DOHH2 (cell line): ENCODE data around the gene HMGN1.

ENCODE experiments used
- CTCF ChIP-seq: fragments of 200-600 bp; sonication (generic); IDR thresholded peaks from one replicate; pipeline ENCODE4 v1.5.1; 2014; ENCODE audit warnings: antibody characterized with exemption, mild to moderate bottlenecking, low read depth, low read length; ENCODE audit not compliant: poor library complexity, severe bottlenecking
- EZH2phosphoT487 ChIP-seq: fragments of 200-600 bp; sonication (generic); IDR thresholded peaks from 2 replicates; pipeline ENCODE4 v1.6.1; 2017; ENCODE audit warnings: borderline replicate concordance, mild to moderate bottlenecking, antibody characterized with exemption, low read length, moderate library complexity, mixed read lengths

- TF ChIP-seq CTCF, result no peak
- TF ChIP-seq EZH2phosphoT487, result no peak
Measured at GRCh38 chr21:39336457-39337008, 12.4 kb downstream of the HMGN1 start.
